ENCODE measurements around the gene GALNTL6.

DNA sequence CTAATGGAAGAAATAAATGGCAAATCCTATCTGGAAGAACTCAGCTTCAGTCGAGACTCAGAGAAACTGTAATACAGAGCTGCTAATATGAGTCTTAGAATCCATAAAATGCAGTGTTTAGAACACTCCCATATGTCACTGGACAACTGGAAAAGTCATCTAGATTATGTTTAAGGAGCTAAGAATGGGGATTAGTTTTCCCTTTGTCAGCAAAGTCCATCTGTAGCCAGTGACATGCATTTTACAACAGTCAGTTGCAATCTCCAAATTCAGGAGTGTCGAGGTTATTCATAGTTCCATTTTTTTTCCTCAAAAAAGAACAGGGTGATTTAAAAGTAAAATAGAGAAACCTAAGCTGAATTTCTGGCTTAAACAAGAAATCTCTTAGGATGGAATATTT, 838.8 kb downstream of the GALNTL6 start:
- TF ChIP-seq, protein P1, sequence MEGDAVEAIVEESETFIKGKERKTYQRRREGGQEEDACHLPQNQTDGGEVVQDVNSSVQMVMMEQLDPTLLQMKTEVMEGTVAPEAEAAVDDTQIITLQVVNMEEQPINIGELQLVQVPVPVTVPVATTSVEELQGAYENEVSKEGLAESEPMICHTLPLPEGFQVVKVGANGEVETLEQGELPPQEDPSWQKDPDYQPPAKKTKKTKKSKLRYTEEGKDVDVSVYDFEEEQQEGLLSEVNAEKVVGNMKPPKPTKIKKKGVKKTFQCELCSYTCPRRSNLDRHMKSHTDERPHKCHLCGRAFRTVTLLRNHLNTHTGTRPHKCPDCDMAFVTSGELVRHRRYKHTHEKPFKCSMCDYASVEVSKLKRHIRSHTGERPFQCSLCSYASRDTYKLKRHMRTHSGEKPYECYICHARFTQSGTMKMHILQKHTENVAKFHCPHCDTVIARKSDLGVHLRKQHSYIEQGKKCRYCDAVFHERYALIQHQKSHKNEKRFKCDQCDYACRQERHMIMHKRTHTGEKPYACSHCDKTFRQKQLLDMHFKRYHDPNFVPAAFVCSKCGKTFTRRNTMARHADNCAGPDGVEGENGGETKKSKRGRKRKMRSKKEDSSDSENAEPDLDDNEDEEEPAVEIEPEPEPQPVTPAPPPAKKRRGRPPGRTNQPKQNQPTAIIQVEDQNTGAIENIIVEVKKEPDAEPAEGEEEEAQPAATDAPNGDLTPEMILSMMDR (IDR thresholded peaks at IDR 0.05): no peak
- TF ChIP-seq POLR2A (IDR thresholded peaks at IDR 0.05): no peak
- no peak for TF ChIP-seq EP300 (IDR thresholded peaks at IDR 0.05)

All from stomach (tissue), 4 donors.